ENCODE measurements around the gene UCK2. TPM values are rescaled to one million over a fixed set of nuclear protein-coding genes. Genes with fewer than 3 reads are reported as not detected.

UCK2 gene
- total RNA-seq, 1 experiment from 2014 or later = 88.4 TPM

- H3K36me3 ChIP-seq (ENCODE audit: control insufficient read depth in 1 of 2, insufficient read depth in 2 of 2, low read length in 2 of 2) = no peaks in the 10 kb centered on the region
Measured at GRCh38 chr1:165954940-165955339, 127.5 kb downstream of the UCK2 start.

More at GRCh38 chr1:165954940-165955339, 127.5 kb downstream of the UCK2 start:
- H3K9me3 ChIP-seq (ENCODE audit: control insufficient read depth in 1 of 2, insufficient read depth in 1 of 2, low read depth in 1 of 2, low read length in 2 of 2) = no peaks in the 10 kb centered on the region
- RAD21 ChIA-PET (ENCODE audit: low non-redundant PET in 1 of 2, low total read pairs in 2 of 2, uncharacterized antibody in 2 of 2, unreplicated experiment in 2 of 2) = no interaction called here
- no TSS peak for BruUV-seq (replicated peaks)
- intact Hi-C loops (cut with micrococcal nuclease) = no loop called here
- H3K9ac ChIP-seq (ENCODE audit: low read length) = no peak overlapping the region
- TF ChIP-seq SRF (IDR thresholded peaks at IDR 0.05; ENCODE audit: low read depth) = no peak
- TF ChIP-seq, protein P1, sequence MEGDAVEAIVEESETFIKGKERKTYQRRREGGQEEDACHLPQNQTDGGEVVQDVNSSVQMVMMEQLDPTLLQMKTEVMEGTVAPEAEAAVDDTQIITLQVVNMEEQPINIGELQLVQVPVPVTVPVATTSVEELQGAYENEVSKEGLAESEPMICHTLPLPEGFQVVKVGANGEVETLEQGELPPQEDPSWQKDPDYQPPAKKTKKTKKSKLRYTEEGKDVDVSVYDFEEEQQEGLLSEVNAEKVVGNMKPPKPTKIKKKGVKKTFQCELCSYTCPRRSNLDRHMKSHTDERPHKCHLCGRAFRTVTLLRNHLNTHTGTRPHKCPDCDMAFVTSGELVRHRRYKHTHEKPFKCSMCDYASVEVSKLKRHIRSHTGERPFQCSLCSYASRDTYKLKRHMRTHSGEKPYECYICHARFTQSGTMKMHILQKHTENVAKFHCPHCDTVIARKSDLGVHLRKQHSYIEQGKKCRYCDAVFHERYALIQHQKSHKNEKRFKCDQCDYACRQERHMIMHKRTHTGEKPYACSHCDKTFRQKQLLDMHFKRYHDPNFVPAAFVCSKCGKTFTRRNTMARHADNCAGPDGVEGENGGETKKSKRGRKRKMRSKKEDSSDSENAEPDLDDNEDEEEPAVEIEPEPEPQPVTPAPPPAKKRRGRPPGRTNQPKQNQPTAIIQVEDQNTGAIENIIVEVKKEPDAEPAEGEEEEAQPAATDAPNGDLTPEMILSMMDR (IDR thresholded peaks at IDR 0.05 in 2 of 3, conservative IDR thresholded peaks at IDR 0.05 in 1 of 3; ENCODE audit: borderline replicate concordance in 1 of 3, insufficient read depth in 1 of 3, low read depth in 2 of 3, low read length in 2 of 3) = no peak
- no peak for TF ChIP-seq MAX (IDR thresholded peaks at IDR 0.05)
- no peak for TF ChIP-seq ATF3 (IDR thresholded peaks at IDR 0.05)
- TF ChIP-seq EZH2phosphoT487 (IDR thresholded peaks at IDR 0.05; ENCODE audit: borderline replicate concordance) = no peak
- TF ChIP-seq ELF1 (IDR thresholded peaks at IDR 0.05; ENCODE audit: borderline replicate concordance, low read depth) = no peak
- TF ChIP-seq, protein P2, sequence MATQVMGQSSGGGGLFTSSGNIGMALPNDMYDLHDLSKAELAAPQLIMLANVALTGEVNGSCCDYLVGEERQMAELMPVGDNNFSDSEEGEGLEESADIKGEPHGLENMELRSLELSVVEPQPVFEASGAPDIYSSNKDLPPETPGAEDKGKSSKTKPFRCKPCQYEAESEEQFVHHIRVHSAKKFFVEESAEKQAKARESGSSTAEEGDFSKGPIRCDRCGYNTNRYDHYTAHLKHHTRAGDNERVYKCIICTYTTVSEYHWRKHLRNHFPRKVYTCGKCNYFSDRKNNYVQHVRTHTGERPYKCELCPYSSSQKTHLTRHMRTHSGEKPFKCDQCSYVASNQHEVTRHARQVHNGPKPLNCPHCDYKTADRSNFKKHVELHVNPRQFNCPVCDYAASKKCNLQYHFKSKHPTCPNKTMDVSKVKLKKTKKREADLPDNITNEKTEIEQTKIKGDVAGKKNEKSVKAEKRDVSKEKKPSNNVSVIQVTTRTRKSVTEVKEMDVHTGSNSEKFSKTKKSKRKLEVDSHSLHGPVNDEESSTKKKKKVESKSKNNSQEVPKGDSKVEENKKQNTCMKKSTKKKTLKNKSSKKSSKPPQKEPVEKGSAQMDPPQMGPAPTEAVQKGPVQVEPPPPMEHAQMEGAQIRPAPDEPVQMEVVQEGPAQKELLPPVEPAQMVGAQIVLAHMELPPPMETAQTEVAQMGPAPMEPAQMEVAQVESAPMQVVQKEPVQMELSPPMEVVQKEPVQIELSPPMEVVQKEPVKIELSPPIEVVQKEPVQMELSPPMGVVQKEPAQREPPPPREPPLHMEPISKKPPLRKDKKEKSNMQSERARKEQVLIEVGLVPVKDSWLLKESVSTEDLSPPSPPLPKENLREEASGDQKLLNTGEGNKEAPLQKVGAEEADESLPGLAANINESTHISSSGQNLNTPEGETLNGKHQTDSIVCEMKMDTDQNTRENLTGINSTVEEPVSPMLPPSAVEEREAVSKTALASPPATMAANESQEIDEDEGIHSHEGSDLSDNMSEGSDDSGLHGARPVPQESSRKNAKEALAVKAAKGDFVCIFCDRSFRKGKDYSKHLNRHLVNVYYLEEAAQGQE (IDR thresholded peaks at IDR 0.05; ENCODE audit: low read depth) = no peak
- no peak overlapping the region for H2AFZ ChIP-seq (ENCODE audit: low read depth, low read length, poor library complexity, severe bottlenecking)
- no peak overlapping the region for H3K4me3 ChIP-seq (replicated peaks in 1 of 2; ENCODE audit: low read depth in 1 of 2, low read length in 2 of 2)
- H3K9me2 ChIP-seq (ENCODE audit: insufficient read depth) = no peaks in the 10 kb centered on the region
- peaks cover 11% of the 10 kb centered on the region; the same call in 1 of the 2 replicates for H3K27me3 ChIP-seq (ENCODE audit: insufficient read depth, low read length)
- CTCF ChIA-PET = no interaction called here
- H4K20me1 ChIP-seq (ENCODE audit: insufficient read depth) = no peaks in the 10 kb centered on the region
- no peak for DNase-seq (ENCODE audit: low read depth, low spot score)
- no peak overlapping the region for H3K27ac ChIP-seq (ENCODE audit: low read depth, low read length)
- no peak for ATAC-seq
- POLR2A ChIA-PET = no interaction called here
- no peaks in the 10 kb centered on the region for H3K4me1 ChIP-seq (ENCODE audit: control insufficient read depth in 1 of 2, insufficient read depth in 2 of 2, low read length in 2 of 2)
- H3K4me2 ChIP-seq (ENCODE audit: low read length) = no peak overlapping the region
- H3K79me2 ChIP-seq (ENCODE audit: insufficient read depth, low read length) = no peaks in the 10 kb centered on the region

Data from HCT116 (cell line).